ENCODE measurements around the gene C1orf226.

C1orf226 gene

GRCh38 chr1:162365284-162366020 lies 16.1 kb upstream of the C1orf226 start:
- DNase-seq (ENCODE audit: low spot score), result no peak

- no peak for DNase-seq (ENCODE audit: low spot score)
Measured at GRCh38 chr1:162366149-162366548, 15.4 kb upstream of the C1orf226 start.

- no peak for DNase-seq (ENCODE audit: low spot score)
Measured at GRCh38 chr1:162366671-162367070, 14.9 kb upstream of the C1orf226 start.

- no peak for DNase-seq (ENCODE audit: low spot score)
Measured at GRCh38 chr1:162367073-162367472, 14.5 kb upstream of the C1orf226 start.

GRCh38 chr1:162367772-162368171 lies 13.8 kb upstream of the C1orf226 start:
- no peak for DNase-seq (ENCODE audit: low spot score)

GRCh38 chr1:162368451-162368850 lies 13.1 kb upstream of the C1orf226 start:
- DNase-seq (ENCODE audit: low spot score), result no peak

- DNase-seq (ENCODE audit: low spot score), result no peak
Measured at GRCh38 chr1:162369571-162369970, 12.0 kb upstream of the C1orf226 start.

GRCh38 chr1:162370161-162370560 lies 11.4 kb upstream of the C1orf226 start:
- no peak for DNase-seq (ENCODE audit: low spot score)

GRCh38 chr1:162370721-162371120 lies 10.8 kb upstream of the C1orf226 start:
- no peak for DNase-seq (ENCODE audit: low spot score)

- no peak for DNase-seq (ENCODE audit: low spot score)
Measured at GRCh38 chr1:162371611-162372010, 9.9 kb upstream of the C1orf226 start.

GRCh38 chr1:162372159-162373071 lies 9.1 kb upstream of the C1orf226 start:
- no peak for DNase-seq (ENCODE audit: low spot score)

- DNase-seq (ENCODE audit: low spot score), result no peak
Measured at GRCh38 chr1:162373072-162373427, 8.5 kb upstream of the C1orf226 start.

- DNase-seq (ENCODE audit: low spot score), result no peak
Measured at GRCh38 chr1:162373541-162374260, 7.8 kb upstream of the C1orf226 start.

- no peak for DNase-seq (ENCODE audit: low spot score)
Measured at GRCh38 chr1:162374406-162374805, 7.1 kb upstream of the C1orf226 start.

- DNase-seq (ENCODE audit: low spot score), result no peak
Measured at GRCh38 chr1:162375463-162375862, 6.1 kb upstream of the C1orf226 start.

GRCh38 chr1:162376691-162377090 lies 4.8 kb upstream of the C1orf226 start, which contains the start of gene SPATA46:
TSS of gene SPATA46 (minus strand) at chr1:162376854. CDS start at chr1:162376790, 64 bp downstream.
- no peak for DNase-seq (ENCODE audit: low spot score)

- no peak for DNase-seq (ENCODE audit: low spot score)
Measured at GRCh38 chr1:162380061-162380846, 1.3 kb upstream of the C1orf226 start.

- no peak for DNase-seq (ENCODE audit: low spot score)
Measured at GRCh38 chr1:162381941-162382750, 618 bp downstream of the C1orf226 start.

- no peak for DNase-seq (ENCODE audit: low spot score)
Measured at GRCh38 chr1:162383091-162383490, 1.6 kb downstream of the C1orf226 start.

- no peak for DNase-seq (ENCODE audit: low spot score)
Measured at GRCh38 chr1:162383516-162383915, 2.0 kb downstream of the C1orf226 start.

- no peak for DNase-seq (ENCODE audit: low spot score)
Measured at GRCh38 chr1:162384116-162384515, 2.6 kb downstream of the C1orf226 start.
